NCI-H128 (cell line): ENCODE data around the gene ZBTB25.

Source experiments
- DNase-seq: peaks from one replicate; lab custom pipeline; 2025; ENCODE audit not compliant: unreplicated experiment; lab: John Stamatoyannopoulos, UW

Gene ZBTB25

DNA sequence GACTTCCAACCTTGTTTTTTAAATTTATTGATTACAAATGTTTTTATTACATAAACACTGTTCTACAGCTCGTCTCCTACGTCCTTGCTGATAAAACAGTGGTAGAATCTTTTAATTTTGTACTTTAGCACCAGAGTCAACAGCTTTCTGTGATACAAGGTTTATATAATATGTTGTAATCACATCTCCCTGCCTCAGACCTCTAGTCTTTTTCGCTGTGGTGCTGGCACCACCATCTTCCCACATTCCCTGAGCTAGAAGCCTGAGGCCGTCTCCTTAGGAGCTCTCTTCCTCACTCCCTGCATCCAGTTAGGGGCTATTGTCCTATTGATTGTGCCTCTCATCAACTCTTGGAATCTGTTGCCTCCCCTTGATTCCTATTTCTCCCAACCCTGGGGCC is 98.3 kb downstream of the ZBTB25 start:
- no peak for DNase-seq

DNA sequence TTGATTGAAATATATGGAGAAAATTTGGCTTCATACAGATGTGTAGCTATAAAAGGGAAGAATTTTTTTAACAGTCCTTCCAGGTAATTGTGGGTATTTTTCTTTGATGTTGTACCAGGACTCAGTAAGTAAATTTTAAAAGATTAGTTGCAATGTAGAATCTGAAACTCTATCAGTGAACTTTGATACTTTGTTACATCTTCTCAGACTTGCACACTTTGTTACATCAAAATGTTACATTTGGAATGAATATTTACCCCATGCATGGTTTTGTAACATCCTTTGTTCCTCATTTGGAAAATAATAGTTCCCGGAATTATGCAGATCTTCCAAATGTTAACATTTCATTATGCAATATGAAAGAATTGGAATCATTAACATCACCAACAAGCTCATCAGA is 101.7 kb downstream of the ZBTB25 start:
- DNase-seq: no peak

DNA sequence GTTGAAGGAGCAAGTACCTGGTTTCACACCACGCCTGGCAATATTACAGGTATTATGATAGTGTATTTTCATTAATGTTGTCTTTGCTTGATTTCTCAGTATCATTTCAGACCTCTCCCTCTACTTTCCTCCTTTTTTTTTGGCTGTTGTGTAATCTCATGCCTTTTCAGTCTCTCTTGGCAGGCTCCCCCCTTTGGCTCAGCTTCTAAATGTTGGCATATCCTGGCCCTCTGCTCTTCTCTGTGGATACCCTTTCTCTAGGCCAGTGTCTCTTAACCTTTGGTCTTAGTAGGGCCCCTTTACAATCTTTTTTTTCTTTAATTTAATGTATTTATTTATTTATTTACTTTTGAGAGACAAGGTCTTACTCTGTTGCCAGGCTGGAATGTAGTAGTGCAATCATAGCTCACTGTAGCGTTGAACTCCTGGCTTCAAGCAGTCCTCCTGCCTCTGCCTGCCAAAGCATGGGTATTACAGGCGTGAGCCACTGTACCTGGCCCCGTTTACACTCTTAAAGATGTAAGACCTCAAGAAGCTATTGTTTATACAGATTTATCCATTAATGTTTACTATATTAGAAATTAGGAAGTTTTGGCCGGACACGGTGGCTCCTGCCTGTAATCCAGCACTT is 102.7 kb downstream of the ZBTB25 start:
- DNase-seq: no peak
